Measurements from ENCODE around the gene PCBP3. TPM values are rescaled to one million over a fixed set of nuclear protein-coding genes. Genes with fewer than 3 reads are reported as not detected.

Gene PCBP3
- total and polyA plus RNA-seq, 5 experiments from 2014 or later = 0.47 to 2.3 (median 0.95) TPM; not detected in 1

GRCh38 chr21:45860493-45861155 is 217.1 kb downstream of the PCBP3 start:
- no peaks in the 10 kb centered on the region for H3K36me3 Mint-ChIP-seq
- peak overlapping the region in 2 of 10 donors; percentile 63 to 72 for H3K27ac Mint-ChIP-seq
- peaks cover 0 to 3% (median 0%) of the 10 kb centered on the region in 5 donors for H3K27me3 Mint-ChIP-seq
- no peak overlapping the region for H3K4me3 Mint-ChIP-seq
- H3K9me3 Mint-ChIP-seq = no peaks in the 10 kb centered on the region
- peaks cover 0 to 7% (median 0%) of the 10 kb centered on the region in 4 donors for H3K4me1 Mint-ChIP-seq
- POLR2A ChIA-PET = no interaction called here
- ATAC-seq (no peak), DNase-seq (no peak)

- Mint-ChIP-seq H3K4me3 (no peak overlapping the region), H3K4me1 (peaks cover 0 to 6% (median 0%) of the 10 kb centered on the region in 4 donors), H3K36me3 (no peaks in the 10 kb centered on the region), H3K27ac (peak overlapping the region in 4 of 10 donors; percentile 46 to 72 (median 58)), H3K9me3 (no peaks in the 10 kb centered on the region), H3K27me3 (peaks cover 0 to 3% (median 0%) of the 10 kb centered on the region in 5 donors)
- POLR2A ChIA-PET = no interaction called here
- DNase-seq (no peak), ATAC-seq (no peak)
Observed at GRCh38 chr21:45861156-45861870, 217.8 kb downstream of the PCBP3 start.

- Mint-ChIP-seq H3K4me1 (peaks cover 0 to 6% (median 0%) of the 10 kb centered on the region in 4 donors), H3K27ac (peak overlapping the region in 2 of 10 donors; percentile 53 to 72)
Observed at GRCh38 chr21:45862543-45863207, 219.2 kb downstream of the PCBP3 start.

GRCh38 chr21:45863267-45863666 is 219.7 kb downstream of the PCBP3 start:
- POLR2A ChIA-PET = no interaction called here
- H3K9me3 Mint-ChIP-seq = no peaks in the 10 kb centered on the region
- peak overlapping the region in 1 of 10 donors; percentile 4 for H3K4me3 Mint-ChIP-seq
- no peaks in the 10 kb centered on the region for H3K36me3 Mint-ChIP-seq
- DNase-seq (no peak), ATAC-seq (no peak)
- peaks cover 0 to 6% (median 0%) of the 10 kb centered on the region in 4 donors for H3K4me1 Mint-ChIP-seq
- no peaks in the 10 kb centered on the region for H3K27me3 Mint-ChIP-seq
- H3K27ac Mint-ChIP-seq = peak overlapping the region in 2 of 10 donors; percentile 31 to 53

More at GRCh38 chr21:45862543-45863207, 219.2 kb downstream of the PCBP3 start:
- Mint-ChIP-seq H3K36me3 (no peaks in the 10 kb centered on the region), H3K9me3 (no peaks in the 10 kb centered on the region), H3K4me3 (no peak overlapping the region), H3K27me3 (no peaks in the 10 kb centered on the region)
- ATAC-seq (no peak), DNase-seq (no peak)
- POLR2A ChIA-PET = no interaction called here

- no peak for ATAC-seq
- Mint-ChIP-seq H3K9me3 (no peaks in the 10 kb centered on the region), H3K4me1 (peaks cover 0 to 9% (median 0%) of the 10 kb centered on the region in 4 donors), H3K4me3 (no peak overlapping the region), H3K27me3 (no peaks in the 10 kb centered on the region), H3K27ac (peak overlapping the region in 1 of 10 donors; percentile 55), H3K36me3 (no peaks in the 10 kb centered on the region)
- DNase-seq = no peak
- POLR2A ChIA-PET = no interaction called here
Observed at GRCh38 chr21:45863751-45864150, 220.2 kb downstream of the PCBP3 start.

GRCh38 chr21:45864436-45864835 is 220.9 kb downstream of the PCBP3 start:
- Mint-ChIP-seq H3K4me3 (no peak overlapping the region), H3K4me1 (peaks cover 0 to 9% (median 0%) of the 10 kb centered on the region in 4 donors), H3K27ac (no peak overlapping the region), H3K9me3 (no peaks in the 10 kb centered on the region), H3K27me3 (no peaks in the 10 kb centered on the region), H3K36me3 (no peaks in the 10 kb centered on the region)
- POLR2A ChIA-PET = no interaction called here
- ATAC-seq (no peak), DNase-seq (no peak)

GRCh38 chr21:45865106-45865835 is 221.7 kb downstream of the PCBP3 start:
- peaks cover 0 to 9% (median 0%) of the 10 kb centered on the region in 4 donors for H3K4me1 Mint-ChIP-seq
- POLR2A ChIA-PET = no interaction called here
- ATAC-seq (no peak), DNase-seq (no peak)
- peak overlapping the region in 1 of 10 donors; percentile 38 for H3K4me3 Mint-ChIP-seq
- H3K9me3 Mint-ChIP-seq = no peaks in the 10 kb centered on the region
- H3K27me3 Mint-ChIP-seq = no peaks in the 10 kb centered on the region
- no peak overlapping the region for H3K27ac Mint-ChIP-seq
- no peaks in the 10 kb centered on the region for H3K36me3 Mint-ChIP-seq

- no peak overlapping the region for H3K4me3 Mint-ChIP-seq
- POLR2A ChIA-PET = no interaction called here
- no peaks in the 10 kb centered on the region for H3K27me3 Mint-ChIP-seq
- no peaks in the 10 kb centered on the region for H3K9me3 Mint-ChIP-seq
- H3K27ac Mint-ChIP-seq = no peak overlapping the region
- no peaks in the 10 kb centered on the region for H3K36me3 Mint-ChIP-seq
- ATAC-seq = no peak
- peaks cover 0 to 5% (median 0%) of the 10 kb centered on the region in 4 donors for H3K4me1 Mint-ChIP-seq
- DNase-seq = no peak
Observed at GRCh38 chr21:45866551-45866950, 223.0 kb downstream of the PCBP3 start.

- POLR2A ChIA-PET = no interaction called here
- H3K4me1 Mint-ChIP-seq = peaks cover 0 to 5% (median 0%) of the 10 kb centered on the region in 4 donors
- H3K36me3 Mint-ChIP-seq = no peaks in the 10 kb centered on the region
- H3K4me3 Mint-ChIP-seq = peak overlapping the region in 2 of 10 donors; percentile 4 to 48
- no peaks in the 10 kb centered on the region for H3K9me3 Mint-ChIP-seq
- peaks cover 0 to 1% (median 0%) of the 10 kb centered on the region in 5 donors for H3K27me3 Mint-ChIP-seq
- H3K27ac Mint-ChIP-seq = peak overlapping the region in 2 of 10 donors; percentile 40 to 53
- ATAC-seq = no peak
- no peak for DNase-seq
Observed at GRCh38 chr21:45867041-45867666, 223.6 kb downstream of the PCBP3 start.

GRCh38 chr21:45867671-45868081 is 224.2 kb downstream of the PCBP3 start:
- Mint-ChIP-seq H3K4me1 (peaks cover 0 to 6% (median under 1%) of the 10 kb centered on the region in 4 donors), H3K27ac (peak overlapping the region in 2 of 10 donors; percentile 40 to 53), H3K9me3 (no peaks in the 10 kb centered on the region), H3K36me3 (no peaks in the 10 kb centered on the region), H3K4me3 (peak overlapping the region in 1 of 10 donors; percentile 48), H3K27me3 (peaks cover 0 to 4% (median 0%) of the 10 kb centered on the region in 5 donors)
- POLR2A ChIA-PET = no interaction called here
- ATAC-seq (no peak), DNase-seq (no peak)

- Mint-ChIP-seq H3K9me3 (no peaks in the 10 kb centered on the region), H3K27ac (peak overlapping the region in 1 of 10 donors; percentile 53), H3K27me3 (peaks cover 0 to 4% (median 0%) of the 10 kb centered on the region in 5 donors), H3K36me3 (no peaks in the 10 kb centered on the region), H3K4me1 (peaks cover 0 to 7% (median 1%) of the 10 kb centered on the region in 4 donors), H3K4me3 (peak overlapping the region in 1 of 10 donors; percentile 4)
- DNase-seq (peak in 1 of 10 donors; percentile 30), ATAC-seq (peak in 1 of 2 donors; percentile 85)
- POLR2A ChIA-PET = no interaction called here
Observed at GRCh38 chr21:45868086-45868485, 224.6 kb downstream of the PCBP3 start.

GRCh38 chr21:45868488-45868887 is 225.0 kb downstream of the PCBP3 start:
- Mint-ChIP-seq H3K4me1 (peaks cover 0 to 8% (median 2%) of the 10 kb centered on the region in 4 donors), H3K27ac (no peak overlapping the region), H3K27me3 (peaks cover 0 to 4% (median 0%) of the 10 kb centered on the region in 5 donors), H3K36me3 (no peaks in the 10 kb centered on the region), H3K9me3 (no peaks in the 10 kb centered on the region), H3K4me3 (no peak overlapping the region)
- POLR2A ChIA-PET = no interaction called here
- no peak for DNase-seq
- ATAC-seq = no peak

Data from naive thymus-derived CD8-positive, alpha-beta T cell (primary cell).